Measurements from ENCODE around the gene PMAIP1. TPM values are rescaled to one million over a fixed set of nuclear protein-coding genes. Genes with fewer than 3 reads are reported as not detected.

The PMAIP1 gene
- total RNA-seq, 4 donors from 2014 or later, result 1.1 to 2.3 (median 1.6) TPM

GRCh38 chr18:59876310-59876626, 23.5 kb upstream of the PMAIP1 start:
- 89 to 95% methylated on average over 3 of the region's 3 CpGs for WGBS, 2 donors
- H3K9me3 ChIP-seq, result no peaks in the 10 kb centered on the region
- H3K36me3 ChIP-seq, result no peaks in the 10 kb centered on the region
- TF ChIP-seq CTCF (IDR thresholded peaks at IDR 0.05), result no peak
- TF ChIP-seq POLR2A (IDR thresholded peaks at IDR 0.05), result no peak
- no peaks in the 10 kb centered on the region for H3K27me3 ChIP-seq
- H3K4me1 ChIP-seq, result peaks cover 2 to 5% of the 10 kb centered on the region in 2 donors
- intact Hi-C loops (cut with DNase I), result no loop called here
- no peak for DNase-seq
- no peak overlapping the region for H3K4me3 ChIP-seq (replicated peaks in 1 of 3)
- no peak overlapping the region for H3K27ac ChIP-seq

- DNase-seq, result no peak
- intact Hi-C loops (cut with DNase I), result no loop called here
- Histone ChIP-seq H3K4me3 (replicated peaks in 1 of 3) (no peak overlapping the region), H3K36me3 (no peaks in the 10 kb centered on the region), H3K27ac (no peak overlapping the region), H3K9me3 (no peaks in the 10 kb centered on the region), H3K4me1 (peaks cover 0 to 11% of the 10 kb centered on the region in 2 donors), H3K27me3 (no peaks in the 10 kb centered on the region)
- TF ChIP-seq CTCF (IDR thresholded peaks at IDR 0.05) (no peak), POLR2A (IDR thresholded peaks at IDR 0.05) (no peak)
- 29 to 35% methylated on average over 1 of the region's 1 CpG for WGBS, 2 donors
Measured at GRCh38 chr18:59877361-59877760, 22.4 kb upstream of the PMAIP1 start.

- Histone ChIP-seq H3K27ac (no peak overlapping the region), H3K4me1 (peaks cover 0 to 5% of the 10 kb centered on the region in 2 donors), H3K9me3 (no peaks in the 10 kb centered on the region), H3K27me3 (no peaks in the 10 kb centered on the region), H3K36me3 (no peaks in the 10 kb centered on the region), H3K4me3 (replicated peaks in 1 of 3) (no peak overlapping the region)
- no peak for TF ChIP-seq POLR2A (IDR thresholded peaks at IDR 0.05)
- TF ChIP-seq CTCF (IDR thresholded peaks at IDR 0.05), result no peak
- WGBS, 2 donors, result 93 to 100% methylated on average over 1 of the region's 1 CpG
- DNase-seq, result no peak
- intact Hi-C loops (cut with DNase I), result no loop called here
Measured at GRCh38 chr18:59878644-59879043, 21.2 kb upstream of the PMAIP1 start.

- no peak overlapping the region for H3K27ac ChIP-seq
- WGBS, 2 donors, result 42 to 54% methylated on average over 11 of the region's 11 CpGs
- TF ChIP-seq POLR2A (IDR thresholded peaks at IDR 0.05) (no peak), CTCF (IDR thresholded peaks at IDR 0.05) (no peak)
Measured at GRCh38 chr18:59881728-59882656, 17.8 kb upstream of the PMAIP1 start.

GRCh38 chr18:59884351-59884750, 15.4 kb upstream of the PMAIP1 start:
- no peaks in the 10 kb centered on the region for H3K27me3 ChIP-seq
- intact Hi-C loops (cut with DNase I), result no loop called here
- 89 to 91% methylated on average over 2 of the region's 2 CpGs for WGBS, 2 donors
- no peaks in the 10 kb centered on the region for H3K36me3 ChIP-seq
- TF ChIP-seq POLR2A (IDR thresholded peaks at IDR 0.05) (no peak), CTCF (IDR thresholded peaks at IDR 0.05) (no peak)
- H3K4me3 ChIP-seq (replicated peaks in 1 of 3), result no peak overlapping the region
- no peak for DNase-seq
- no peak overlapping the region for H3K27ac ChIP-seq
- H3K9me3 ChIP-seq, result no peaks in the 10 kb centered on the region
- H3K4me1 ChIP-seq, result peaks cover 0 to 5% of the 10 kb centered on the region in 2 donors

More at GRCh38 chr18:59881728-59882656, 17.8 kb upstream of the PMAIP1 start:
- Histone ChIP-seq H3K4me3 (replicated peaks in 1 of 3) (no peak overlapping the region), H3K4me1 (peaks cover 0 to 5% of the 10 kb centered on the region in 2 donors), H3K27me3 (no peaks in the 10 kb centered on the region), H3K36me3 (no peaks in the 10 kb centered on the region), H3K9me3 (no peaks in the 10 kb centered on the region)
- DNase-seq, result no peak
- intact Hi-C loops (cut with DNase I), result no loop called here

All from thyroid gland (tissue), 4 donors.